ENCODE results near the gene RRP7A. TPM values are rescaled to one million over a fixed set of nuclear protein-coding genes. Genes with fewer than 3 reads are reported as not detected.

The RRP7A gene
- total and polyA plus RNA-seq, 2 donors (not counting 1 experiment from before 2014, with no cell fraction given), result 18.3 to 98.5 TPM

- H3K36me3 ChIP-seq (replicated peaks in 1 of 2; ENCODE audit: control extremely low read depth in 1 of 2, control insufficient read depth in 1 of 2, extremely low read depth in 1 of 2, insufficient read depth in 2 of 2, low read length in 1 of 2), result no peaks in the 10 kb centered on the region
- H3K4me1 ChIP-seq (ENCODE audit: control insufficient read depth in 2 of 2, insufficient read depth in 2 of 2, low read length in 2 of 2), result peaks cover 0 to 7% of the 10 kb centered on the region in 2 donors
- CTCF ChIA-PET, result no interaction called here
- H3K4me3 ChIP-seq (ENCODE audit: control extremely low read depth in 1 of 5, extremely low read depth in 1 of 5, insufficient read depth in 1 of 5, low read depth in 2 of 5, low read length in 4 of 5), result no peak overlapping the region
- H3K79me2 ChIP-seq (ENCODE audit: control insufficient read depth, insufficient read depth, low read length), result no peaks in the 10 kb centered on the region
- no peak overlapping the region for H3K4me2 ChIP-seq (replicated peaks; ENCODE audit: low read depth, low read length, poor library complexity, severe bottlenecking)
- H3K9ac ChIP-seq (ENCODE audit: low read length), result no peak overlapping the region
- H2AFZ ChIP-seq (ENCODE audit: insufficient read depth, low read depth, low read length, poor library complexity, severe bottlenecking), result no peak overlapping the region
- DNase-seq (no peak), ATAC-seq (ENCODE audit: low read depth) (no peak)
- intact Hi-C loops (cut with micrococcal nuclease), result no loop called here
- Mint-ChIP-seq H3K9me3 (ENCODE audit: insufficient read depth) (no peaks in the 10 kb centered on the region), H3K4me1 (peaks cover 8% of the 10 kb centered on the region), H3K4me3 (no peak overlapping the region), H3K27ac (no peak overlapping the region), H3K27me3 (peaks cover 44% of the 10 kb centered on the region)
- TF ChIP-seq EZH2 (IDR thresholded peaks at IDR 0.05; ENCODE audit: borderline replicate concordance, insufficient read depth, low read depth, low read length, poor library complexity, severe bottlenecking) (no peak), CTCF (IDR thresholded peaks at IDR 0.05) (no peak)
- peaks cover 0 to 8% (median 2%) of the 10 kb centered on the region in 4 experiments for H3K27me3 ChIP-seq (replicated peaks in 1 of 4; ENCODE audit: control extremely low read depth in 1 of 4, control insufficient read depth in 3 of 4, insufficient read depth in 4 of 4, low read length in 3 of 4)
- H3K27ac ChIP-seq (ENCODE audit: low read length in 2 of 2), result no peak overlapping the region
- H3K9me3 ChIP-seq (ENCODE audit: control extremely low read depth in 1 of 3, control insufficient read depth in 2 of 3, insufficient read depth in 1 of 3, low read length in 2 of 3), result no peaks in the 10 kb centered on the region
- POLR2A ChIA-PET, result no interaction called here
- H4K20me1 ChIP-seq (ENCODE audit: control insufficient read depth, insufficient read depth, low read length, poor library complexity, severe bottlenecking), result no peaks in the 10 kb centered on the region
- no CpG with 5 or more reads among the region's 1 CpG for WGBS (ENCODE audit: insufficient coverage)
Observed at GRCh38 chr22:42462016-42462415, 57.6 kb downstream of the RRP7A start.

- peaks cover 44% of the 10 kb centered on the region for H3K27me3 Mint-ChIP-seq
- H3K79me2 ChIP-seq (ENCODE audit: control insufficient read depth, insufficient read depth, low read length), result no peaks in the 10 kb centered on the region
- H3K9me3 Mint-ChIP-seq (ENCODE audit: insufficient read depth), result no peaks in the 10 kb centered on the region
- no peak overlapping the region for H3K27ac Mint-ChIP-seq
- no peak overlapping the region for H3K4me2 ChIP-seq (replicated peaks; ENCODE audit: low read depth, low read length, poor library complexity, severe bottlenecking)
- no peak overlapping the region for H3K4me3 Mint-ChIP-seq
- WGBS (ENCODE audit: insufficient coverage), result 75% methylated on average over 3 of the region's 3 CpGs
- H3K4me1 ChIP-seq (ENCODE audit: control insufficient read depth in 2 of 2, insufficient read depth in 2 of 2, low read length in 2 of 2), result peaks cover 0 to 7% of the 10 kb centered on the region in 2 donors
- peaks cover 0 to 8% (median 2%) of the 10 kb centered on the region in 4 experiments for H3K27me3 ChIP-seq (replicated peaks in 1 of 4; ENCODE audit: control extremely low read depth in 1 of 4, control insufficient read depth in 3 of 4, insufficient read depth in 4 of 4, low read length in 3 of 4)
- H3K27ac ChIP-seq (ENCODE audit: low read length in 2 of 2), result no peak overlapping the region
- TF ChIP-seq EZH2 (IDR thresholded peaks at IDR 0.05; ENCODE audit: borderline replicate concordance, insufficient read depth, low read depth, low read length, poor library complexity, severe bottlenecking) (no peak), CTCF (IDR thresholded peaks at IDR 0.05) (no peak)
- H3K9ac ChIP-seq (ENCODE audit: low read length), result no peak overlapping the region
- ATAC-seq (ENCODE audit: low read depth) (no peak), DNase-seq (no peak)
- H2AFZ ChIP-seq (ENCODE audit: insufficient read depth, low read depth, low read length, poor library complexity, severe bottlenecking), result no peak overlapping the region
- no peaks in the 10 kb centered on the region for H3K36me3 ChIP-seq (replicated peaks in 1 of 2; ENCODE audit: control extremely low read depth in 1 of 2, control insufficient read depth in 1 of 2, extremely low read depth in 1 of 2, insufficient read depth in 2 of 2, low read length in 1 of 2)
- intact Hi-C loops (cut with micrococcal nuclease), result no loop called here
- ChIA-PET POLR2A (no interaction called here), CTCF (no interaction called here)
- no peaks in the 10 kb centered on the region for H3K9me3 ChIP-seq (ENCODE audit: control extremely low read depth in 1 of 3, control insufficient read depth in 2 of 3, insufficient read depth in 1 of 3, low read length in 2 of 3)
- no peak overlapping the region for H3K4me3 ChIP-seq (ENCODE audit: control extremely low read depth in 1 of 5, extremely low read depth in 1 of 5, insufficient read depth in 1 of 5, low read depth in 2 of 5, low read length in 4 of 5)
- H4K20me1 ChIP-seq (ENCODE audit: control insufficient read depth, insufficient read depth, low read length, poor library complexity, severe bottlenecking), result no peaks in the 10 kb centered on the region
- H3K4me1 Mint-ChIP-seq, result peaks cover 10% of the 10 kb centered on the region
Observed at GRCh38 chr22:42461511-42461910, 58.1 kb downstream of the RRP7A start.

Small RNAs within 50 kb of the gene (small RNA-seq; reads per million reads assigned to genes)
- gene RN7SKP80 (ENCODE audit: insufficient read length, low read depth, low replicate concordance), result not detected
- not detected for gene RNU6-513P (ENCODE audit: insufficient read length, low read depth, low replicate concordance)

Other genes starting within 250 kb of the RRP7A start
- gene TCF20, start 249.1 kb downstream of the RRP7A start, total RNA-seq, result 67.0 and 81.3 TPM in 2 replicates
- gene TCF20, start 249.1 kb downstream of the RRP7A start, polyA plus RNA-seq, result 16.4 and 20.9 TPM in 2 replicates
- gene NFAM1, start 87.4 kb downstream of the RRP7A start, total RNA-seq, result 0.27 and 0.32 TPM in 2 replicates
- gene NFAM1, start 87.4 kb downstream of the RRP7A start, polyA plus RNA-seq, result 0.29 and 0.52 TPM in 2 replicates
- gene SERHL2, start 34.2 kb upstream of the RRP7A start, total RNA-seq, result 5.0 and 5.5 TPM in 2 replicates
- gene SERHL2, start 34.2 kb upstream of the RRP7A start, polyA plus RNA-seq, result 3.9 and 7.3 TPM in 2 replicates
- 84.0 and 86.5 TPM in 2 replicates for gene POLDIP3, start 95.1 kb upstream of the RRP7A start, total RNA-seq
- gene POLDIP3, start 95.1 kb upstream of the RRP7A start, polyA plus RNA-seq, result 43.8 and 44.9 TPM in 2 replicates
- 3.7 and 4.4 TPM in 2 replicates for gene ATP5MGL, start 120.8 kb upstream of the RRP7A start, total RNA-seq
- 0.18 TPM in 1 of 2 replicates, not detected in the other for gene ATP5MGL, start 120.8 kb upstream of the RRP7A start, polyA plus RNA-seq
- gene CYB5R3, start 129.6 kb upstream of the RRP7A start, total RNA-seq, result 79.2 and 80.6 TPM in 2 replicates
- gene CYB5R3, start 129.6 kb upstream of the RRP7A start, polyA plus RNA-seq, result 40.3 and 60.8 TPM in 2 replicates
- gene A4GALT, start 201.1 kb upstream of the RRP7A start, total RNA-seq, result 6.1 and 6.9 TPM in 2 replicates
- 0.09 TPM in 1 of 2 replicates, not detected in the other for gene A4GALT, start 201.1 kb upstream of the RRP7A start, polyA plus RNA-seq

Measured in B cell (primary cell).